Measurements from ENCODE around the gene CDCP2. TPM values are rescaled to one million over a fixed set of nuclear protein-coding genes. Genes with fewer than 3 reads are reported as not detected.

The CDCP2 gene
- total RNA-seq, 1 experiment from 2014 or later, result not detected

GRCh38 chr1:54165146-54165545, 12.3 kb upstream of the CDCP2 start:
- Mint-ChIP-seq H3K27me3 (ENCODE audit: low read depth) (peaks cover 3% of the 10 kb centered on the region; the same call in 1 of the 2 replicates), H3K27ac (no peak overlapping the region), H3K9me3 (no peaks in the 10 kb centered on the region), H3K4me1 (no peaks in the 10 kb centered on the region), H3K4me3 (no peak overlapping the region), H3K36me3 (no peaks in the 10 kb centered on the region)
- ChIA-PET POLR2A (interaction anchor here (0.6 to 0.7 kb wide), 3 partner anchors 12 to 335 kb away, joined by 3 read pairs; partner anchors contain the start of gene CDCP2), CTCF (interaction anchor here (0.6 to 2.4 kb wide), 5 partner anchors 13 to 627 kb away, joined by 3 to 12 read pairs (median 4); no protein-coding TSS in a partner anchor)
- TF ChIP-seq ZSCAN18 (CRISPR knock-in tag; IDR thresholded peaks at IDR 0.05) (no peak), ZNF423 (CRISPR knock-in tag; IDR thresholded peaks at IDR 0.05) (no peak), NR3C1 (CRISPR knock-in tag; conservative IDR thresholded peaks at IDR 0.05; ENCODE audit: low read depth) (no peak), ZNF396 (CRISPR knock-in tag; IDR thresholded peaks at IDR 0.05; ENCODE audit: borderline replicate concordance) (no peak), AFF4 (CRISPR knock-in tag; IDR thresholded peaks at IDR 0.05; ENCODE audit: borderline replicate concordance) (no peak), PRDM15 (CRISPR knock-in tag; IDR thresholded peaks at IDR 0.05) (0 out of 2 replicates have a peak, but pooled peaks have one; percentile 33), E2F1 (CRISPR knock-in tag; IDR thresholded peaks at IDR 0.05) (no peak)
- ATAC-seq (0 out of 2 replicates have a peak, but pooled peaks have one; percentile 28), DNase-seq (ENCODE audit: low spot score) (no peak)

- POLR2A ChIA-PET, result no interaction called here
- no peaks in the 10 kb centered on the region for H3K4me1 Mint-ChIP-seq
- CTCF ChIA-PET, result interaction anchor here (1.4 to 2.4 kb wide), 2 partner anchors 18 to 41 kb away, joined by 5 to 12 read pairs; no protein-coding TSS in a partner anchor
- DNase-seq (ENCODE audit: low spot score), result no peak
- no peaks in the 10 kb centered on the region for H3K9me3 Mint-ChIP-seq
- peaks cover 3% of the 10 kb centered on the region; the same call in 1 of the 2 replicates for H3K27me3 Mint-ChIP-seq (ENCODE audit: low read depth)
- TF ChIP-seq SOX15 (CRISPR knock-in tag; IDR thresholded peaks at IDR 0.05) (no peak), CDX4 (CRISPR knock-in tag; IDR thresholded peaks at IDR 0.05; ENCODE audit: borderline replicate concordance) (no peak), ZNF232 (CRISPR knock-in tag; IDR thresholded peaks at IDR 0.05) (no peak)
- H3K4me3 Mint-ChIP-seq, result no peak overlapping the region
- H3K36me3 Mint-ChIP-seq, result no peaks in the 10 kb centered on the region
- ATAC-seq, result no peak
- no peak overlapping the region for H3K27ac Mint-ChIP-seq
Observed at GRCh38 chr1:54163573-54163972, 10.8 kb upstream of the CDCP2 start.

Measured in WTC11 (cell line).